Spleen (tissue), 11 donors: Measurements from ENCODE around the gene SH3RF1. TPM values are rescaled to one million over a fixed set of nuclear protein-coding genes. Genes with fewer than 3 reads are reported as not detected.
"Not testable (repeated sequence)": the region's sequence is repeated elsewhere in the genome, so short reads cannot be mapped to it uniquely, and the experiment has no call there.

Experiments used
- DNase-seq: peaks from one replicate; pipeline ENCODE4 v3.0.0-alpha.2; 2020
- H3K27ac ChIP-seq, 8 donors: fragments of 200-600 bp; sonication (generic) in 7 of 8; 1 replicate in 4 of 8; 2 replicates in 4 of 8; pipeline versions ENCODE4 v1.5.0 to v1.8.0; 2016 to 2021; ENCODE audit warnings: inconsistent platforms in 4 of 8, mild to moderate bottlenecking in 4 of 8, moderate library complexity in 1 of 8
- H3K27me3 ChIP-seq, 7 donors: fragments of 200-600 bp; sonication (generic) in 6 of 7; replicated peaks in 1 of 7; 1 replicate in 4 of 7; 2 replicates in 3 of 7; pipeline versions ENCODE4 v1.5.0 to v1.8.0; 2016 to 2021; ENCODE audit warnings: inconsistent platforms in 3 of 7, mild to moderate bottlenecking in 1 of 7
- H3K36me3 ChIP-seq, 6 donors: fragments of 200-600 bp; sonication (generic) in 5 of 6; 1 replicate in 4 of 6; 2 replicates in 2 of 6; pipeline versions ENCODE4 v1.5.0 to v1.8.0; 2016 to 2021; ENCODE audit warnings: inconsistent platforms in 2 of 6
- H3K4me1 ChIP-seq, 6 donors: fragments of 200-600 bp; sonication (generic) in 5 of 6; 1 replicate in 3 of 6; 2 replicates in 3 of 6; pipeline versions ENCODE4 v1.5.0 to v1.8.0; 2016 to 2021; ENCODE audit warnings: inconsistent platforms in 3 of 6
- H3K4me3 ChIP-seq, 8 donors: fragments of 200-600 bp; sonication (generic) in 7 of 8; 1 replicate in 4 of 8; 2 replicates in 4 of 8; pipeline versions ENCODE4 v1.5.0 to v1.8.0; 2016 to 2021; ENCODE audit warnings: inconsistent platforms in 4 of 8, mild to moderate bottlenecking in 4 of 8, moderate library complexity in 2 of 8
- H3K9me3 ChIP-seq, 8 donors: fragments of 200-600 bp; sonication (generic) in 7 of 8; 1 replicate in 4 of 8; 2 replicates in 4 of 8; pipeline versions ENCODE4 v1.5.0 to v1.8.0; 2016 to 2021; ENCODE audit warnings: inconsistent platforms in 4 of 8
- POLR2A ChIP-seq, 3 donors: fragments of 450-650 bp; IDR thresholded peaks; one replicate each; pipeline ENCODE4 v1.5.1; 2017; ENCODE audit warnings: antibody characterized with exemption in 3 of 3, mild to moderate bottlenecking in 1 of 3
- POLR2AphosphoS5 ChIP-seq, 3 donors: sonication (generic); formaldehyde crosslinking; IDR thresholded peaks; one replicate each; pipeline ENCODE4 v1.5.1; 2017; ENCODE audit warnings: antibody characterized with exemption in 3 of 3
- WGBS, 5 donors: extraction: QIAGEN DNeasy Blood & Tissue Kit in 3 of 5; methylation state at CpG; one replicate each; pipeline versions ENCODE4 v1.1.5 to v1.1.7; 2013 to 2018; 5-methylcytosine and 5-hydroxymethylcytosine counted together
- intact Hi-C: fragments of 100-400 bp; cut with DNase I; formaldehyde crosslinking; loops from one replicate; pipeline ENCODE4 v1.15.0; 2023; ENCODE audit warnings: low total_unique reads
- polyA plus RNA-seq, 3 donors: library from polyadenylated mRNA; stranded (reverse); fragments of 200-250 nt; gene quantifications; one replicate each; pipeline ENCODE4 v1.2.1, GENCODE V29; 2013
- total RNA-seq, 7 donors: library from RNA; depleted of rRNA in 3 of 7; stranded (reverse); fragments of >200 nt in 3 of 7; fragmentation: NEBNext Ultra II Directional in 4 of 7; extraction: Animal tissue kit (Norgen Biotek cat#: 25700) in 4 of 7; gene quantifications; one replicate each; pipeline versions ENCODE4 v1.1.0 to v1.2.1, GENCODE V29; 2016 to 2021
- TF ChIP-seq, protein P1 (sequence below), 11 experiments: fragments of 200-600 bp in 7 of 11; fragments of 450-650 bp in 4 of 11; sonication (generic) in 4 of 11; IDR thresholded peaks in 8 of 11; conservative IDR thresholded peaks in 3 of 11; 1 replicate in 7 of 11; 2 replicates in 4 of 11; pipeline versions ENCODE4 v1.4.0 to v1.8.0; 2016 to 2021; ENCODE audit warnings: antibody characterized with exemption in 11 of 11, inconsistent platforms in 4 of 11, mild to moderate bottlenecking in 1 of 11
- donor health status: healthy with polysubstance abuse.
- donor health status: DM: no; HTN: no; CAD: no; lungs with moderate emphysema.
- donor health status: DM: no; HTN: no; CAD: no.
- donor health status: Bipolar disorder and iron deficiency.
- donor health status: healthy.
- donor health status: DM: no; HTN: no; CAD: no.
- donor health status: DM: yes; HTN: yes; CAD: no.

The SH3RF1 gene
- total and polyA plus RNA-seq, 10 donors = 1.1 to 18.6 (median 10.0) TPM

DNA sequence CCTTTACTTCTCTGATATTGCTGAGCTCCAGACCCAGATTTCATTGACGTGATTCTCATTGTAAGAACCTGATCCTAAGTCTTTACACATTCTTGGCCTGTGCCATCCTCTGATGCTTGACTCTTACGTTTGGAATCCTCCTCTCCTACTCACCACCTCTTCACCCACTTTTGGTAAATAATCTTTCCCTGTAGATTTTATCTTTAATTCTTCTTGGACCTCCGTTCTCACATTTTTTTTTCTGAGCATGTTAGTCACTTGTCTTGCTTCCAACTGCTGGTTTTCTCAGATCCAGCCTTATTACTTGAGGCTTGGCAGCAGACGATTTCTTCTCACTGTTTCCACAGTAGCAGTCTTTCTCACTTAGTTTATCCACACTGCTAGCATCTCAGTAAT lies 12.4 kb upstream of the SH3RF1 start:
- Histone ChIP-seq H3K4me1 (peaks cover 0 to 5% (median 0%) of the 10 kb centered on the region in 6 donors), H3K27ac (no peak overlapping the region), H3K27me3 (no peaks in the 10 kb centered on the region), H3K9me3 (no peaks in the 10 kb centered on the region), H3K36me3 (no peaks in the 10 kb centered on the region), H3K4me3 (no peak overlapping the region)
- 86 to 91% (median 89%) methylated on average over 4 of the region's 4 CpGs for WGBS, 5 donors
- DNase-seq = no peak
- intact Hi-C loops = no loop called here
- TF ChIP-seq POLR2AphosphoS5 (IDR thresholded peaks at IDR 0.05) = no peak
- TF ChIP-seq, protein P1, sequence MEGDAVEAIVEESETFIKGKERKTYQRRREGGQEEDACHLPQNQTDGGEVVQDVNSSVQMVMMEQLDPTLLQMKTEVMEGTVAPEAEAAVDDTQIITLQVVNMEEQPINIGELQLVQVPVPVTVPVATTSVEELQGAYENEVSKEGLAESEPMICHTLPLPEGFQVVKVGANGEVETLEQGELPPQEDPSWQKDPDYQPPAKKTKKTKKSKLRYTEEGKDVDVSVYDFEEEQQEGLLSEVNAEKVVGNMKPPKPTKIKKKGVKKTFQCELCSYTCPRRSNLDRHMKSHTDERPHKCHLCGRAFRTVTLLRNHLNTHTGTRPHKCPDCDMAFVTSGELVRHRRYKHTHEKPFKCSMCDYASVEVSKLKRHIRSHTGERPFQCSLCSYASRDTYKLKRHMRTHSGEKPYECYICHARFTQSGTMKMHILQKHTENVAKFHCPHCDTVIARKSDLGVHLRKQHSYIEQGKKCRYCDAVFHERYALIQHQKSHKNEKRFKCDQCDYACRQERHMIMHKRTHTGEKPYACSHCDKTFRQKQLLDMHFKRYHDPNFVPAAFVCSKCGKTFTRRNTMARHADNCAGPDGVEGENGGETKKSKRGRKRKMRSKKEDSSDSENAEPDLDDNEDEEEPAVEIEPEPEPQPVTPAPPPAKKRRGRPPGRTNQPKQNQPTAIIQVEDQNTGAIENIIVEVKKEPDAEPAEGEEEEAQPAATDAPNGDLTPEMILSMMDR (IDR thresholded peaks at IDR 0.05 in 8 of 11, conservative IDR thresholded peaks at IDR 0.05 in 3 of 11) = no peak
- TF ChIP-seq POLR2A (IDR thresholded peaks at IDR 0.05) = no peak

DNA sequence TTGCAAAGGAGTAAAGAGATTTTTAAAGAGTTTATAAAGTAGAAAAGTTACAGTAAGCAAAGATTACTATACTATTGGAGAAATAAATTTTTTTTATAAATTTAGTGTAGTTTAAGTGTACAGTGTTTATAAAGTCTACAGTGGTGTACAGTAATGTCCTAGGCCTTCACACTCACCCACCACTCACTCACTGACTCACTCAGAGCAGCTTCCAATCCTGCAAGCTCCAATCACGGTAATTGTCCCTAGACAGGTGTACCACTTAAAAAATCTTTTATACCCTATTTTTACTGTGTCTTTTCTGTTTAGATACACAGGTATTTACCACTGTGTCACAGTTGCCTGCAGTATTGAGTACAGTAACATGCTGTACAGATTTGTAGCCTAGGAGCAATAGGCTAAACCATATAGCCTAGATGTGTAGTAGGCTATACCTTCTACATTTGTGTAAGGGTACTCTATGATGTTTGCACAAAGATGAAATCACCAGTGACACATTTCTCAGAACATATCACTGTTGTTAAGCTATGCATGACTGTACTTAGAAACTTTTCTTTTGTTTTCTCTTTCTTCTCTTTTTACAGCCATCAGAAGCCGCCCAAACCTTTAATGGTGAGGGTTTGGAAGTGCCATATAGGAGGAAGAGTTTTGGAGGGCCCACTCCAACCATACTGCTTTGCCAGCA lies 11.8 kb upstream of the SH3RF1 start:
- no peak overlapping the region for H3K27ac ChIP-seq
- H3K27me3 ChIP-seq = no peaks in the 10 kb centered on the region

DNA sequence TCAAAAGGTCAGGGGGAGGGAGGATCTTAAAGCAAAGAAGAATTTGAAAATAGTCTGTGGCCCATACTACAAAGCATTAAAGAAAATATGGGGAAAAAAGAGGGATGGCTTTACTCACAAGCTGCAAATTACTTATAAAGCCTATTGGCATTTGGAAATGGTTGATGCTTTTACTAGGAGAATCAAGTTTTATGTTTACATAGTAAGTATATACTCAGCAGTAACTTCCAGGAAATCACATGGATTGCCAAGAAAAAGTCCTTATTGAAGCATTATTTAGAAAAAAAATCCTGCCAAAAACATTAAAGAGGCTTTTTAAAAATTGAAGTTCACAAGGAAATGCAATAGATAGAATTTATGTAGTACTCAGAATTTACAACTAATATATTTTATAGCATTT lies 8.4 kb upstream of the SH3RF1 start:
- peaks cover 0 to 4% (median 0%) of the 10 kb centered on the region in 6 donors for H3K4me1 ChIP-seq
- no peaks in the 10 kb centered on the region for H3K9me3 ChIP-seq
- no peaks in the 10 kb centered on the region for H3K27me3 ChIP-seq
- intact Hi-C loops = no loop called here
- no peak for DNase-seq
- H3K36me3 ChIP-seq = no peaks in the 10 kb centered on the region
- no peak overlapping the region for H3K4me3 ChIP-seq
- no peak overlapping the region for H3K27ac ChIP-seq
- TF ChIP-seq POLR2A (IDR thresholded peaks at IDR 0.05) (no peak), POLR2AphosphoS5 (IDR thresholded peaks at IDR 0.05) (no peak)
- TF ChIP-seq, protein P1 (IDR thresholded peaks at IDR 0.05 in 8 of 11, conservative IDR thresholded peaks at IDR 0.05 in 3 of 11) = no peak

More for the DNA sequence above, 11.8 kb upstream of the SH3RF1 start:
- no peaks in the 10 kb centered on the region for H3K36me3 ChIP-seq
- TF ChIP-seq POLR2A (IDR thresholded peaks at IDR 0.05) (no peak), POLR2AphosphoS5 (IDR thresholded peaks at IDR 0.05) (no peak)
- TF ChIP-seq, protein P1 (IDR thresholded peaks at IDR 0.05 in 8 of 11, conservative IDR thresholded peaks at IDR 0.05 in 3 of 11) = no peak
- 90 to 100% (median 95%) methylated on average over 2 of the region's 2 CpGs for WGBS, 5 donors
- intact Hi-C loops = no loop called here
- no peaks in the 10 kb centered on the region for H3K4me1 ChIP-seq
- no peaks in the 10 kb centered on the region for H3K9me3 ChIP-seq
- H3K4me3 ChIP-seq = no peak overlapping the region
- DNase-seq = no peak

DNA sequence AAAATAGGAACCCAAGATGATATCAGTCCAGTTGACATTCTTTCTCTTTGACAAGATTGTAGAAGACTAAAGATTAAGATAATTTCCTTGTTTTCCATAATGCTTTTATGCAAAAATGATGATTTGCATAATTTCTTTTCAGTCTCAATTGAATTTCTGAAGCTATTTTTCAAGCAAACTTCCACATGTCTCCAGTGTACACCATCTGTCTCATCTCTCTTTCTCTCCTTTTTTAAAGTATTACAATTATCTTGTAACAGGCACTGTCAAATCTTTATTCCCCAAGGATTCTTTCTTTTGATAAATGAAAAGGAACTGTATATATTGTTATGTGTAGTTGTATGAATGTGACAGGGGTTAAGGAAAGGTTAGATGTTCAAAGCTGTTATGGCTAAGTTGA lies 7.9 kb upstream of the SH3RF1 start:
- Histone ChIP-seq H3K27me3 (no peaks in the 10 kb centered on the region), H3K27ac (no peak overlapping the region), H3K4me1 (peaks cover 0 to 4% (median 0%) of the 10 kb centered on the region in 6 donors), H3K36me3 (no peaks in the 10 kb centered on the region), H3K9me3 (no peaks in the 10 kb centered on the region), H3K4me3 (no peak overlapping the region)
- no peak for TF ChIP-seq POLR2AphosphoS5 (IDR thresholded peaks at IDR 0.05)
- no peak for TF ChIP-seq POLR2A (IDR thresholded peaks at IDR 0.05)
- TF ChIP-seq, protein P1 (IDR thresholded peaks at IDR 0.05 in 8 of 11, conservative IDR thresholded peaks at IDR 0.05 in 3 of 11) = no peak
- intact Hi-C loops = no loop called here
- no peak for DNase-seq

DNA sequence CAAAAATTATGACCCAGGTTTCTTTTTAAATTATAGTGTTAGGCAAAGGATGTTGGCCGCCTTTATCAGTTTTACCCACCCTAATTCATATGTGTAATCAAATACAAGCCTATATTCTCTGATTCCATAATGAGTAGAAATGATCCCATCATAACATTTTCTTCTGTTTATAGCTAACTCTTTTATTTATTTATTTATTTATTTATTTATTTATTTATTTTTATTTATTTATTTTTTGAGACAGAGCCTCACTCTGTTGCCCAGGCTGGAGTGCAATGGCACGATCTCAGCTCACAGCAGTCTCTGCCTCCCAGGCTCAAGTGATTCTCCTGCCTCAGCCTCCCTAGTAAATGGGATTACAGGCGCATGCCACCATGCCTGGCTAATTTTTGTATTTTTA lies 7.1 kb upstream of the SH3RF1 start:
- H3K36me3 ChIP-seq, DNase-seq, H3K4me3 ChIP-seq, H3K27ac ChIP-seq, H3K9me3 ChIP-seq, intact Hi-C loops, H3K27me3 ChIP-seq, H3K4me1 ChIP-seq: not testable (repeated sequence)
- WGBS, 5 donors = 93 to 100% (median 97%) methylated on average over 3 of the region's 3 CpGs
